Measurements from ENCODE around the gene ART3.

GRCh38 chr4:76156635-76157034 is 82.1 kb downstream of the ART3 start:
- no peak for TF ChIP-seq CTCF (IDR thresholded peaks at IDR 0.05)
- TF ChIP-seq ATF6 (CRISPR knock-in tag; IDR thresholded peaks at IDR 0.05), result no peak
- no peak for TF ChIP-seq FOXP1 (CRISPR knock-in tag; IDR thresholded peaks at IDR 0.05; ENCODE audit: borderline replicate concordance)
- TF ChIP-seq FOXP4 (CRISPR knock-in tag; IDR thresholded peaks at IDR 0.05), result no peak
- no peak for TF ChIP-seq ZBTB43 (CRISPR knock-in tag; IDR thresholded peaks at IDR 0.05)
- no peak for TF ChIP-seq ATF3 (CRISPR knock-in tag; conservative IDR thresholded peaks at IDR 0.05)
- no peak for TF ChIP-seq CREB1 (CRISPR knock-in tag; IDR thresholded peaks at IDR 0.05)
- TF ChIP-seq ZNF416 (CRISPR knock-in tag; IDR thresholded peaks at IDR 0.05), result no peak
- TF ChIP-seq GRHL2 (CRISPR knock-in tag; IDR thresholded peaks at IDR 0.05; ENCODE audit: insufficient replicate concordance, severe bottlenecking), result no peak
